A549 (cell line): ENCODE data around the gene KRI1.

Experiments
- EP300 ChIP-seq, 2 experiments: fragments of >200 bp; sonication (Bioruptor Twin); formaldehyde crosslinking; IDR thresholded peaks; 2 replicates in 1 of 2; 3 replicates in 1 of 2; pipeline ENCODE4 v1.6.1; 2016 to 2017
- HOXA7 ChIP-seq: fragments of 250-450 bp; sonication (Bioruptor Pico); IDR thresholded peaks from 2 replicates; pipeline ENCODE4 v1.5.0; 2020; ENCODE audit warnings: mild to moderate bottlenecking, moderate library complexity
- RFX5 ChIP-seq: fragments of 450-650 bp; IDR thresholded peaks from 2 replicates; pipeline ENCODE4 v1.7.1; 2014; ENCODE audit warnings: antibody characterized with exemption, mild to moderate bottlenecking, moderate library complexity
- TF ChIP-seq, protein P1 (sequence below): fragments of 200-600 bp; sonication (generic); IDR thresholded peaks from 2 replicates; pipeline ENCODE4 v1.6.1; 2016; ENCODE audit warnings: antibody characterized with exemption, mild to moderate bottlenecking, moderate library complexity
- TF ChIP-seq, protein P2 (sequence below): fragments of >200 bp; sonication (Bioruptor Twin); formaldehyde crosslinking; IDR thresholded peaks from 3 replicates; pipeline ENCODE4 v1.5.1; 2016
- TF ChIP-seq, protein P3 (sequence below): fragments of 450-650 bp; IDR thresholded peaks from 2 replicates; pipeline ENCODE4 v1.6.1; 2014; ENCODE audit warnings: antibody characterized with exemption

DNA sequence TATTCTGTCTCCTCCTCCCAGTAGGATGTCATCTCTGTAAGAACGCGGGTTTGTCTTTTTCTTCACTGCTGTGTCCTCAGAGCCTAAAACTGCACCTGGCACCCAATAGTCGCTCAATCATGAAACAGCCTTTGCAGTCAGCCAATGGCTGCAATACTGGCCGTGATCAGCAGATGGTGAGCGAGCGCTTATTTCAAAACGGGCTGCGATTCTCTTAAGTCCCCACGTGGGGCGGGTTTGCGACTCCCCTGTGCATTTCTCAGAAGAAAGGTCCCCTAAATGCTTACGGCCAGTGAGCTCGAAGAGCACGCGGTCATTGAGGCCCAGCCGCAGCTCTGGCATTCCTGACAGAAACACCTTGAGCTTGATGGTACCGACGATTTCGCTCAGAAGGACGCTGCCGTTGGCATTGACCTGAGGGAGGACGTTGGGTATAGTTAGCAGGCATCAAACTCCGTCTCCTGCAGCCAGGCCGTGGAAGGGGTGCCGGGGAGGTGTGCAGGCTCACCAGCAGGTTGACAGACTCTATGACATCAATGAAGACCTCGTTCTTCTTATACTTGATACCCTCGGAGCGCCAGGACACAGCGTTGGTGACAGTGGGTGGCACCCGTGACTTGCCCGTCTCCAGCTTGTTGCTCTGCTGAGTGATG lies 15.3 kb upstream of the KRI1 start:
- TF ChIP-seq, protein P1, sequence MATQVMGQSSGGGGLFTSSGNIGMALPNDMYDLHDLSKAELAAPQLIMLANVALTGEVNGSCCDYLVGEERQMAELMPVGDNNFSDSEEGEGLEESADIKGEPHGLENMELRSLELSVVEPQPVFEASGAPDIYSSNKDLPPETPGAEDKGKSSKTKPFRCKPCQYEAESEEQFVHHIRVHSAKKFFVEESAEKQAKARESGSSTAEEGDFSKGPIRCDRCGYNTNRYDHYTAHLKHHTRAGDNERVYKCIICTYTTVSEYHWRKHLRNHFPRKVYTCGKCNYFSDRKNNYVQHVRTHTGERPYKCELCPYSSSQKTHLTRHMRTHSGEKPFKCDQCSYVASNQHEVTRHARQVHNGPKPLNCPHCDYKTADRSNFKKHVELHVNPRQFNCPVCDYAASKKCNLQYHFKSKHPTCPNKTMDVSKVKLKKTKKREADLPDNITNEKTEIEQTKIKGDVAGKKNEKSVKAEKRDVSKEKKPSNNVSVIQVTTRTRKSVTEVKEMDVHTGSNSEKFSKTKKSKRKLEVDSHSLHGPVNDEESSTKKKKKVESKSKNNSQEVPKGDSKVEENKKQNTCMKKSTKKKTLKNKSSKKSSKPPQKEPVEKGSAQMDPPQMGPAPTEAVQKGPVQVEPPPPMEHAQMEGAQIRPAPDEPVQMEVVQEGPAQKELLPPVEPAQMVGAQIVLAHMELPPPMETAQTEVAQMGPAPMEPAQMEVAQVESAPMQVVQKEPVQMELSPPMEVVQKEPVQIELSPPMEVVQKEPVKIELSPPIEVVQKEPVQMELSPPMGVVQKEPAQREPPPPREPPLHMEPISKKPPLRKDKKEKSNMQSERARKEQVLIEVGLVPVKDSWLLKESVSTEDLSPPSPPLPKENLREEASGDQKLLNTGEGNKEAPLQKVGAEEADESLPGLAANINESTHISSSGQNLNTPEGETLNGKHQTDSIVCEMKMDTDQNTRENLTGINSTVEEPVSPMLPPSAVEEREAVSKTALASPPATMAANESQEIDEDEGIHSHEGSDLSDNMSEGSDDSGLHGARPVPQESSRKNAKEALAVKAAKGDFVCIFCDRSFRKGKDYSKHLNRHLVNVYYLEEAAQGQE, result no peak
- TF ChIP-seq EP300 (IDR thresholded peaks at IDR 0.05) (no peak), HOXA7 (CRISPR knock-in tag) (no peak), RFX5 (no peak)
- TF ChIP-seq, protein P2, sequence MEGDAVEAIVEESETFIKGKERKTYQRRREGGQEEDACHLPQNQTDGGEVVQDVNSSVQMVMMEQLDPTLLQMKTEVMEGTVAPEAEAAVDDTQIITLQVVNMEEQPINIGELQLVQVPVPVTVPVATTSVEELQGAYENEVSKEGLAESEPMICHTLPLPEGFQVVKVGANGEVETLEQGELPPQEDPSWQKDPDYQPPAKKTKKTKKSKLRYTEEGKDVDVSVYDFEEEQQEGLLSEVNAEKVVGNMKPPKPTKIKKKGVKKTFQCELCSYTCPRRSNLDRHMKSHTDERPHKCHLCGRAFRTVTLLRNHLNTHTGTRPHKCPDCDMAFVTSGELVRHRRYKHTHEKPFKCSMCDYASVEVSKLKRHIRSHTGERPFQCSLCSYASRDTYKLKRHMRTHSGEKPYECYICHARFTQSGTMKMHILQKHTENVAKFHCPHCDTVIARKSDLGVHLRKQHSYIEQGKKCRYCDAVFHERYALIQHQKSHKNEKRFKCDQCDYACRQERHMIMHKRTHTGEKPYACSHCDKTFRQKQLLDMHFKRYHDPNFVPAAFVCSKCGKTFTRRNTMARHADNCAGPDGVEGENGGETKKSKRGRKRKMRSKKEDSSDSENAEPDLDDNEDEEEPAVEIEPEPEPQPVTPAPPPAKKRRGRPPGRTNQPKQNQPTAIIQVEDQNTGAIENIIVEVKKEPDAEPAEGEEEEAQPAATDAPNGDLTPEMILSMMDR, result peak; percentile 75
- TF ChIP-seq, protein P3, sequence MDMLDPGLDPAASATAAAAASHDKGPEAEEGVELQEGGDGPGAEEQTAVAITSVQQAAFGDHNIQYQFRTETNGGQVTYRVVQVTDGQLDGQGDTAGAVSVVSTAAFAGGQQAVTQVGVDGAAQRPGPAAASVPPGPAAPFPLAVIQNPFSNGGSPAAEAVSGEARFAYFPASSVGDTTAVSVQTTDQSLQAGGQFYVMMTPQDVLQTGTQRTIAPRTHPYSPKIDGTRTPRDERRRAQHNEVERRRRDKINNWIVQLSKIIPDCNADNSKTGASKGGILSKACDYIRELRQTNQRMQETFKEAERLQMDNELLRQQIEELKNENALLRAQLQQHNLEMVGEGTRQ, result peak; percentile 38; the same call in 1 of the 2 replicates
